Measurements from ENCODE around the gene DNAH8. TPM values are rescaled to one million over a fixed set of nuclear protein-coding genes. Genes with fewer than 3 reads are reported as not detected.

The DNAH8 gene
- total and polyA plus RNA-seq, 2 experiments from 2014 or later: 0.03 to 0.15 TPM

DNA sequence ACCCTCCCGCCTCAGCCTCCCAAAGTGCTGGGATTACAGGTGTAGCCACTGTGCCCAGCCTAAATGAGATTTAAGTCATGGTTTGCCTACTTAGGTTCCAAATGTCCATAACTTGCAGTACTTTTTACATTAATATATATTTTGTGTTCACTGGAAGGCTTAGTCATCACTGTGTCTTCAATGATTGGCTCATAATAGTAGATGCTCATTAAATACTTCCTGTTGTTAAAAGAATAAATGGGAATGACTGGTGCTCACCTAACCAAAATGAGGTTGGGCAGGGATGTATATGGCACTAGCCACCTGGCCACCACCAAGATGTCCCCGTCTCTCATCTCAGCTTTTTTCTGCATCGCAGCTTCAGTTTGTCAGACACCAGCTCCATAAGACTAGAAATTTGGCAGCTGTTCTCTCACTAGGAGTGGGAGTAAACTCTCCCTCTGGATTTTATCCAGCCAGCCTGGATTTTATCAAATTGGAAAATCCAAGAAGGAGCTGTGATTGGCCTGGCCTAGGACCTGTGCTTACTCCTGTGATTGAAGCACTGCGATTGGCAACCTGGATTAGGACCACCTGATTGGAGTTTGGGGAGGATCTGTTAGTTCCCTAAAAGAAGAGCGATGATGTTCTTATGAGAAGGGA is 11.0 kb upstream of the DNAH8 start:
- H3K79me2 ChIP-seq: peaks cover 26% of the 10 kb centered on the region
- no peaks in the 10 kb centered on the region for H3K9me2 ChIP-seq (replicated peaks; ENCODE audit: insufficient read depth)
- no peaks in the 10 kb centered on the region for H4K20me1 ChIP-seq (ENCODE audit: insufficient read depth, poor library complexity, severe bottlenecking)
- 75% methylated on average over 5 of the region's 5 CpGs for WGBS (ENCODE audit: low lambda C conversion rate, missing lambda C conversion rate)
- H3K27me3 ChIP-seq: no peaks in the 10 kb centered on the region
- no peak overlapping the region for H3K27ac ChIP-seq
- H3K4me2 ChIP-seq: no peak overlapping the region
- H3K4me3 ChIP-seq: no peak overlapping the region
- no peak for DNase-seq (ENCODE audit: low spot score)
- no peaks in the 10 kb centered on the region for H3K36me3 ChIP-seq (replicated peaks; ENCODE audit: insufficient read depth, low read depth)
- H2AFZ ChIP-seq: no peak overlapping the region
- TF ChIP-seq EZH2phosphoT487 (IDR thresholded peaks at IDR 0.05; ENCODE audit: low read depth, severe bottlenecking, unreplicated experiment) (no peak), EZH2 (IDR thresholded peaks at IDR 0.05; ENCODE audit: borderline replicate concordance) (no peak)
- TF ChIP-seq, protein P1, sequence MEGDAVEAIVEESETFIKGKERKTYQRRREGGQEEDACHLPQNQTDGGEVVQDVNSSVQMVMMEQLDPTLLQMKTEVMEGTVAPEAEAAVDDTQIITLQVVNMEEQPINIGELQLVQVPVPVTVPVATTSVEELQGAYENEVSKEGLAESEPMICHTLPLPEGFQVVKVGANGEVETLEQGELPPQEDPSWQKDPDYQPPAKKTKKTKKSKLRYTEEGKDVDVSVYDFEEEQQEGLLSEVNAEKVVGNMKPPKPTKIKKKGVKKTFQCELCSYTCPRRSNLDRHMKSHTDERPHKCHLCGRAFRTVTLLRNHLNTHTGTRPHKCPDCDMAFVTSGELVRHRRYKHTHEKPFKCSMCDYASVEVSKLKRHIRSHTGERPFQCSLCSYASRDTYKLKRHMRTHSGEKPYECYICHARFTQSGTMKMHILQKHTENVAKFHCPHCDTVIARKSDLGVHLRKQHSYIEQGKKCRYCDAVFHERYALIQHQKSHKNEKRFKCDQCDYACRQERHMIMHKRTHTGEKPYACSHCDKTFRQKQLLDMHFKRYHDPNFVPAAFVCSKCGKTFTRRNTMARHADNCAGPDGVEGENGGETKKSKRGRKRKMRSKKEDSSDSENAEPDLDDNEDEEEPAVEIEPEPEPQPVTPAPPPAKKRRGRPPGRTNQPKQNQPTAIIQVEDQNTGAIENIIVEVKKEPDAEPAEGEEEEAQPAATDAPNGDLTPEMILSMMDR (IDR thresholded peaks at IDR 0.05; ENCODE audit: poor library complexity): no peak
- H3K9me3 ChIP-seq (ENCODE audit: low read depth): no peaks in the 10 kb centered on the region
- H3K4me1 ChIP-seq (ENCODE audit: insufficient read depth): peaks cover 3% of the 10 kb centered on the region

DNA sequence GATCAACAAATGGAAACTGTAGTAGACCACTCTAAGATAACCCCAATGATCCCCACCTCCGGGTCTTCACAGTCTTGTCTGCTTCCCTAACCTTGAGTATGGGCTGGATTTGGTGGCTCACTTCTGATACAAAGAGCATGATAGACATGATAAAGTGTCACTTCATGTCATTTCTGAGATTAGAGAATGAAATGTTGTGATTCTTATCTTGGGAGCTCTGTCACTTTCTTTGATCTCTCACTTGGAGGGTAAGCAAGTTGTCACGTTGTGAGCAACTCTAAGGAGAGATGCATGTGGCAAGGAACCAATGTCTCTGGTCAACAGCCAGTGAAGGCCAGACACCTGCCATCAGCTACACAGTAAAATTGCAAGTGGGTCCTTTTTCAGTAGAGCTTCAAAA is 9.2 kb upstream of the DNAH8 start:
- Histone ChIP-seq H3K79me2 (peaks cover 12% of the 10 kb centered on the region), H3K9me2 (replicated peaks; ENCODE audit: insufficient read depth) (no peaks in the 10 kb centered on the region), H3K27me3 (no peaks in the 10 kb centered on the region), H3K27ac (no peak overlapping the region), H3K4me3 (no peak overlapping the region), H3K36me3 (replicated peaks; ENCODE audit: insufficient read depth, low read depth) (no peaks in the 10 kb centered on the region), H3K4me2 (no peak overlapping the region), H4K20me1 (ENCODE audit: insufficient read depth, poor library complexity, severe bottlenecking) (no peaks in the 10 kb centered on the region), H3K9me3 (ENCODE audit: low read depth) (no peaks in the 10 kb centered on the region), H2AFZ (no peak overlapping the region), H3K4me1 (ENCODE audit: insufficient read depth) (peaks cover 3% of the 10 kb centered on the region)
- DNase-seq (ENCODE audit: low spot score): no peak
- TF ChIP-seq, protein P1 (IDR thresholded peaks at IDR 0.05; ENCODE audit: poor library complexity): no peak
- TF ChIP-seq EZH2phosphoT487 (IDR thresholded peaks at IDR 0.05; ENCODE audit: low read depth, severe bottlenecking, unreplicated experiment): no peak
- no peak for TF ChIP-seq EZH2 (IDR thresholded peaks at IDR 0.05; ENCODE audit: borderline replicate concordance)
- 67% methylated on average over 2 of the region's 2 CpGs for WGBS (ENCODE audit: low lambda C conversion rate, missing lambda C conversion rate)

- H4K20me1 ChIP-seq (ENCODE audit: insufficient read depth, poor library complexity, severe bottlenecking): no peaks in the 10 kb centered on the region
- no peak overlapping the region for H3K4me2 ChIP-seq
- no peak overlapping the region for H3K27ac ChIP-seq
- WGBS (ENCODE audit: low lambda C conversion rate, missing lambda C conversion rate): 79% methylated on average over 2 of the region's 2 CpGs
- H3K36me3 ChIP-seq (replicated peaks; ENCODE audit: insufficient read depth, low read depth): no peaks in the 10 kb centered on the region
- H2AFZ ChIP-seq: no peak overlapping the region
- no peak for TF ChIP-seq EZH2 (IDR thresholded peaks at IDR 0.05; ENCODE audit: borderline replicate concordance)
- no peak for TF ChIP-seq EZH2phosphoT487 (IDR thresholded peaks at IDR 0.05; ENCODE audit: low read depth, severe bottlenecking, unreplicated experiment)
- TF ChIP-seq, protein P1 (IDR thresholded peaks at IDR 0.05; ENCODE audit: poor library complexity): no peak
- no peaks in the 10 kb centered on the region for H3K9me2 ChIP-seq (replicated peaks; ENCODE audit: insufficient read depth)
- no peaks in the 10 kb centered on the region for H3K79me2 ChIP-seq
- H3K4me3 ChIP-seq: no peak overlapping the region
- no peaks in the 10 kb centered on the region for H3K27me3 ChIP-seq
- no peak for DNase-seq (ENCODE audit: low spot score)
- H3K9me3 ChIP-seq (ENCODE audit: low read depth): no peaks in the 10 kb centered on the region
- peaks cover 3% of the 10 kb centered on the region for H3K4me1 ChIP-seq (ENCODE audit: insufficient read depth)
Measured at GRCh38 chr6:38708496-38708895, 6.6 kb upstream of the DNAH8 start.
